ENCODE data around the gene DEDD2.
"Not testable (repeated sequence)": the region's sequence is repeated elsewhere in the genome, so short reads cannot be mapped to it uniquely, and the experiment has no call there.

Gene DEDD2, protein sequence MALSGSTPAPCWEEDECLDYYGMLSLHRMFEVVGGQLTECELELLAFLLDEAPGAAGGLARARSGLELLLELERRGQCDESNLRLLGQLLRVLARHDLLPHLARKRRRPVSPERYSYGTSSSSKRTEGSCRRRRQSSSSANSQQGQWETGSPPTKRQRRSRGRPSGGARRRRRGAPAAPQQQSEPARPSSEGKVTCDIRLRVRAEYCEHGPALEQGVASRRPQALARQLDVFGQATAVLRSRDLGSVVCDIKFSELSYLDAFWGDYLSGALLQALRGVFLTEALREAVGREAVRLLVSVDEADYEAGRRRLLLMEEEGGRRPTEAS

DNA sequence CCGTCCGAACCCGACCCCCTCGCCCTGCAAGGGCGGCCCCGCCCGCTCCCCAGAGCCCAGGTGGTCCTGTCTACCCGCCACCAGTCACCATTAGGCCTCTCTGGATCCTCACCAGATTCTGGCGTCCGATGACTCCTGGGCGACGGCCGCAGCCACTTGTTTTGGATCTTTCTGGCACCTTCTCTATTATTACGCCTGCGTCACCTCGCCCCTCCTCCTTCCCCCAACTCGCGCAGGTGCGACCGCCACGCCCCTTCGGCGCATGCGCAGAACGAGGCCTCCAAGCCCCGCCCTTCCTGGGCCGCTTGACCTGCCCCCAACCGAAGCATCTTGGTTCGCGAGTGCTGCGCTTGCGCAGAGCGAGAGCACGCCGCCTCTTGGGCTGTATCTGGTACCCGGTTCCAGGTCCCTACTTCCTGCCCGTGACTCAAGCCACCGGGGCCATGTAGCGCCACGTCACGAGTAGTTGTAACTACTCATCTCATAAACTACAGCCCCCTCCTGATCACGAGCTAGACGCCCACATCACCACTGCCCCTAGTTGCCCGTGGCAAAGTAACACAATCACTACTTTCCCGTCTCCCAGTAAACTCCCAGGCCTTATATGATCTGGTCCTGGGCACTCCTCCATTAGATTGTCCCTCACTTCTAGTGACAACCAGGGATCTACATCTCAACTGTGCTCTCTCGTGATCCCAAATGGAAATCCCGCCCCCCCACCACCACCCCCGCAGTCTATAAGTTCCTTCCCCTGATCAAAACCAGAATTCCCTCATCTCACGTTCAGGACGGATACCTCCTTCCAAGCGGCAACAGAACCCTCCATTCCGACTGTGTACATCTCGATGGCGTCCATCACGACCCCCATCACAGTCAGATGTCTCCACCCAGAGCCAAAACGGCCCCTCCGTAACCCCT, at the start of gene DEDD2:
Gene DEDD2 (minus strand): TSS at position 158 of the 918 bp plus-strand sequence. CDS start 670 bp downstream, outside the sequence.
- DNase-seq (ENCODE audit: low read depth in 2 of 2) = peak; percentile 99 to 100

DNA sequence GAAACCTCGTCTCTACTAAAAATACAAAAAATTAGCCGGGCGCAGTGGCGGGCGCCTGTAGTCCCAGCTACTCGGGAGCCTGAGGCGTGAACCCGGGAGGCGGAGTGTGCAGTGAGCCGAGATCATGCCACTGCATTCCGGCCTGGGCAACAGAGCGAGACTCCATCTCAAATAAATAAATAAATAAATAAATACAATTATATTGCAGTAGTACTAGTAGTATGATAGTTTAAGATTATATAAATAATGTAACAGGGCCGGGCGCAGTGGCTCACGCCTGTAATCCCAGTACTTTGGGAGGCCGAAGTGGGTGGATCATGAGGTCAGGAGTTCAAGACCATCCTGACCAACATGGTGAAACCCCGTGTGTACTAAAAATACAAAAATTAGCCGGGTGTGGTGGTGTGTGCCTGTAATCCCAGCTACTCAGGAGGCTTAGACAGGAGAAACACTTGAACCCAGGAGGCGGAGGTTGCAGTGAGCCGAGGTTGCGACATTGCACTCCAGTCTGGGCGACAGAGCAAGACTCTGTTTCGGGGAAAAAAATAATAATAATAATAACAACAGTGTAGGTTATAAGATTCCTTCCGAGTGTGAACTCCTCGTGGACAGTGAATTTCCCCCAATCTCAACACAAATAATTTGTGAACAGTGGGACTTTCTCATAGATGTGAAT, 49.6 kb upstream of the DEDD2 start:
- DNase-seq (ENCODE audit: low read depth in 2 of 2) = not testable (repeated sequence)

DNA sequence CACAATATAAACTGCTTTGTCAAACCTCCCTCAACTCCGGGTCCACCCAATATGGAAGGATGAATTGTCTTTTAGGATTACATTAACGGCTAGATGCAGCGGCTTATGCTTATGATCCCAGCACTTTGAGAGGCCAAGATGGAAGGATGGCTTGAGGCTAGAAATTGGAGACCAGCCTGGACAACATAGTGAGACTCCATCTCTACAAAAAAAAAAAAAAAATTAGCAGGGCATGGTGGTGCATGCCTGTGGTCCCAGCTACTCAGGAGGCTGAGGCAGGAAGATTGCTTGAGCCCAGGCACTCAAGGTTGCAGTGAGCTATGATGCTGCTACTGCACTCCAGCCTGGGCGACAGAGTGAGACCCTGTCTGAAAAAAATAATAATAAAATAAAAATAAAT, 48.6 kb upstream of the DEDD2 start:
- DNase-seq (ENCODE audit: low read depth in 2 of 2) = not testable (repeated sequence)

DNA sequence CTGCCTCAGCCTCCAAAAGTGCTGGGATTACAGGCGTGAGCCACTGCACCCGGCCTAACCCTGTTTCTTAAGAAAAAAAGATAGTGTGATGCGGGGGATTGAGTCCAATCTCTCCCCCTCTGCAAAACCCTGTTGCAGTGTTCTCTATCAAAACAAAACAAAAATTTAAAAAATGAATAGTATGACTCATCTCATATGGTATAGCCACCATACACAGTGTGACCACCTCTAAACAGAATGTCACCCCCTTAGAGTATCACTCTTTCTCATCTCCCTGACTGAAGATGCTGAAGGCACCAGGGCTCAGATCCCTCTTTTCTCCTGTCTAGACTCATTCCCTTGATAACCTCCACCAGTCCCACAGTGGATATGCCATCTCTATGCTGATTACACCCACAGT, 44.3 kb upstream of the DEDD2 start:
- no peak for DNase-seq (ENCODE audit: low read depth in 2 of 2)

DNA sequence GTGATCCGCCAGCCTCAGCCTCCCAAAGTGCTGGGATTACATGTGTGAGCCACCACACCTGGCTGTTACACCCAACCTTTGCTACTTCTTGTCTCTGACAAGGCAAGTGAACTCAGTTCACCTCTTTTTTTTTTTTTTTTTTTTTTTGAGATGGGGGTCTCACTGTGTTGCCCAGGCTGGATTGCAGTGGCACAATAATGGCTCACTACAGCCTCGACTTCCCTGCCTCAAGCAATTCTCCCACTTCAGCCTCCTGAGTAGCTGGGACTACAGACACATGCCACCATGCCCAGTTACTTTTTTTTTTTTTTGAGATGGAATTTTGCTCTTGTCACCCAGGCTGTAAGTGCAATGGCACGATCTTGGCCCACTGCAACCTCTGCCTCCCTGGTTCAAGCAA, 40.4 kb upstream of the DEDD2 start:
- DNase-seq (ENCODE audit: low read depth in 2 of 2) = not testable (repeated sequence)

DNA sequence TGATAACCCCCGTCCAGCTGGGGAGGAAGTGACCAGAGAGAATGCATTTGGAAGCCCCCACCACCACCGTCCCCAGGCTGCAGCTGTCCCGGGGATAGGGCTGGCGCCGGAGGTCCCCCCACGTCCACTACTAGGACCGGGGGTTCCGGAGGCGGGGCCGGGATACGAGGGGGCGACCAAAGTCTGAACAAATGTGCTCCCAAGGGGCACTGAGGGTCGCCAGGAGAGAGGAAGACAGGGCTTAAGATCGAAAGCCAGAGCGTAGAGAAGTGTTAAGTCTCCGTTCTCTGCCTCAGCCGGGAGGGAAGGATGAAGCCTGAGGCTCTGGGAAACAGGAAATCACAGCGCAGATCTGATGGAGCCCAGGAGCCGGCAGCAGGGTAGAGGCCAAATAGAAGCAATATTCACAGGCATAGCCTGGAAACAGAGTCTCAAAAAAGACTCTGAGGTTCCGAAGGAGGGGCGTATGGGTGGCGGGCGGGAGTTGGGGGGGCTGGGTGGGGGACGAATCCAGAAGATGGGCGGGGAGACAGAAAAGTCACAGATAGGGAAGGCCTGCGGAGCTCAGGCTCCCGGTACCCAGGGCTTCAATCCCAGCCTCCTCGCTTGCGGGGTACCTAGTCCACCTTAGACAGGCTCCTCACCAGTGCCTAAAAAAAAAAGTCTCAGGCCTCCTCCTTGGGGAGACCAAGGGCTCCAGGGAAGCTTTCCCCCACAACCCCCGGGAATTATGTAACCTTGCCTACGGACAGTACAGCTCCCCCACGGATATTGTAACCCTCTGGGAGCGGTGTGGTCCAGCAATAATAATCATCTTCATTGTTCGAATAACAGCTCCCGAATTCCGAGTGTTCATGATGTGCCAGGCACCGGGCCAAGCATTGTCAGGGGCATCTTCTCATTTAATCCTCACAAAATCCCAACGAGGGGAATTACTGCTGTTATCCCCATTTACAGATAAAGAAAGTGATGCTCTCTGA, 38.6 kb upstream of the DEDD2 start:
- DNase-seq (ENCODE audit: low read depth in 2 of 2) = no peak

DNA sequence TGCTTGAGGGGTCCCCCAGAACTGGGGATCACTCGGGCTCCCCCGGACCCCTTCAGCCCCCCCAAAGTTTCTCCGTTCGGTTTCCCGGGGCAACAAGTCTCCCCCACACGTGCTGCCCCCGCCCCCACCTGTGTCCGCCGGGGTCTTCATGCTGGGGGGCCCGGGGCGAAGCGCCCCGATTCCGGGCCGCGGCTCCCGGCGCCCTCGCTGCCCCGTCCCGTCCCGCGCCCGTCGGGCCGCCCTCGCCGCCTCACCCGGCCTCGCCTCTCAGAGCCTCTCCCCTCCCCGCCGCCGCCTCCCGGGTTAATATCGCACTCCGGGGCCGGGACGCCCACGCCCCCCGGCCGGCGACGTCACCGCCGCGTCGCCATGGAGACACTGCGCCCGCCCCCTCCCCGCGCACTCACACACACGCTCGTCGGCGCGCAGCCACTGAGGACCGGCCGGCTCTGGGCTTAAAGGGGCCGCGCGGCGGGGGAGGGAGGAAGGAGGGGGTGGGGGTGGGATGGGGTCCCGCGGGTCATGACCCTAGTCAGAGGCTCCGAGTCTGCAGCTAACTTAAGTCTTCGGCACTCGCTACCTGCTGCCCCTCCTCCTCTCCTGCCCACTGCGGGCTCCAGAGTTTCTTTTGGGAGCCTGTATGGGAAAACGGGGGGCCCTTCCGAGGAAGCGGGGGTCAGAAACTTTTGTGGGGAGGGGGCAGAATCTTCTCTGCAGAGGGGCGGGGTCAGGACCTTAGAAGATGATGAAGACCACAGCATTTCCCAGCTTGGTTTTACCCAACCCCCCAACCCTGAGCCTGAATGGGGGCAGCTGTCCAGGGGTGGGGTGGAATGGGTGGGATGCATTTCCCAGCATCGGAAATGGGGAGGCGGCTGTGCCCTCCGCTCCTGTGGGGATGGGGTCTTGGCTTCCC, 37.6 kb upstream of the DEDD2 start, which contains the start of gene ERF:
Gene ERF (minus strand): TSS at position 279 of the 916 bp plus-strand sequence. CDS start 129 bp downstream, at position 150.
- peak; percentile 91 for DNase-seq (ENCODE audit: low read depth in 2 of 2)

DNA sequence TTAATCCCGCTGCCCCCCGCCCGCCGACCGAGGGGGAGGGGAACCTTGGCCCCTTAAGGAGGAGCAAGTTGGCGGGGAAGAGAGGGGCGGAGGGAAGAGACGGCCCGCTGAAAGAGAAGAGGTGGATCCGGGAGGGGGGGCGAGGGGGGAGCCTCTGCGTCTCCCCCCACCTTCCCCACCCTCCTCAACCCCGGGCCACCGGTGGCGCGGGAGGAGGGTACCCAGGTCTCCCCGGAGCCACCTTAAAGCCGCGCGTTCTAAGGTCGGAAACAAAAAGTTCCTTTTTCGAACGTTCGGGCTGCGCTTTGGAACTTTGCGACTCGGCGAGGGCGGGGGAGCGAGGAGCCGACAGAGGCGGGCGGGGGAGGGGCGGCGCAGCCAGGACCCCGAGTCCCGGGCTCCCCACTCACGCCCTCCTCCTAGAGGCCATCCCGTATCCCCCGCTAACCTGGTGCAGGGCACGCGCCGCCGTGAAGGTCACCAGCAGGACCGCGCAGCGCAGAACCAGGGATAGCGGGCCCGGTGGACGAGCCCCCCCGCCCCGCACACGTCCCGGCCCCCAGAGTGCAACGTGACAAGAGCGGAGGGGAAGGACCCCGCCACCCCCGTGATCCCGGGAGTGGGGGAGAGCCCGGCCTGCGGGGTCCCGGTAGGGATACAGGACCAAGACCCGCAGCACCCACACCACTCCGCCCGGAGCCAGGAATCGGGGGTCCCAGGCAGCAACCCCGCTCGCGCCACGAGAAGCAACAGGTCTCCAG, 36.8 kb upstream of the DEDD2 start:
- DNase-seq (ENCODE audit: low read depth in 2 of 2) = peak; percentile 56 to 67

DNA sequence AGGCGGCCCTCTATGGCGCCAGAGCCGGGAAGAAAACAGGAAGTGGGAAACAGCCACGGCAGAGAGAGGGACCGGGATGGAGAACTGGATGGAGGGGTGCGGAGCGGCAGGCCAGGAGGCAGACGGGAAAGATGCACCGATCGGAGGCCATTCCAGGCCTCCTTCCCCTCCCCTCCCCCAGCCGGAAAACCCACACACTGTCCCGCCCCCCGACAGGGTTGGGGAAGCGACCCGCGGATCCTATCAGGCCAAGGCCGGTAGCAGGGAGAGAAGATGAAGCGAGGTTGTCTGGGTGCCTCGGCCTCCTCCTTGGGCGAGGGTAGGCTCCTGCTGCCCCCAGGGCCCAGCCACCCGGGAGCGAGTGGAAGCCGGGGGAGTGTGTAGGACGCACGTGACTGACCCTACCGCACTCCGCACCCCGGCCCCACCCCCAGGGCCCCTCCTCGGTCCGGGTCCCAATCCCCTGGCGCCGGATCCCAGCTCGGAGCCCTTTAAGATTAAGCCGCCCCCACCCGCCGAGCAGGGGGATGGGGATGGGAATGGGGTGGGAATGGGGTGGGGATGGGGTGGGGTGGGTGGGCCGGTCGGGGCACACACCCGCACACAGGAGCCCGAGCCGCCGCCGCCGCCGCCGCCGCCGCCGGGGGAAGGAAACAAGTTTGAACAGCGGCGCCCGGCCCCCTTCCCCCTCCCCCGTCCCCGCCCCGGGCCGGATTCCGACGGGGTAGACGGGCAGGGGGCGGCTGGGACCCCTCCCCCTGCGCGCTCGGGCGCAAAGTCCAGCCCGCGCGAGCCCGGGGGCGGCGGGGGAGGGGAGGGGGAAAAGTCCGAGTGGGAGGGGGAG, 36.0 kb upstream of the DEDD2 start:
- DNase-seq (ENCODE audit: low read depth in 2 of 2) = peak in 1 of 2 donors; percentile 23

DNA sequence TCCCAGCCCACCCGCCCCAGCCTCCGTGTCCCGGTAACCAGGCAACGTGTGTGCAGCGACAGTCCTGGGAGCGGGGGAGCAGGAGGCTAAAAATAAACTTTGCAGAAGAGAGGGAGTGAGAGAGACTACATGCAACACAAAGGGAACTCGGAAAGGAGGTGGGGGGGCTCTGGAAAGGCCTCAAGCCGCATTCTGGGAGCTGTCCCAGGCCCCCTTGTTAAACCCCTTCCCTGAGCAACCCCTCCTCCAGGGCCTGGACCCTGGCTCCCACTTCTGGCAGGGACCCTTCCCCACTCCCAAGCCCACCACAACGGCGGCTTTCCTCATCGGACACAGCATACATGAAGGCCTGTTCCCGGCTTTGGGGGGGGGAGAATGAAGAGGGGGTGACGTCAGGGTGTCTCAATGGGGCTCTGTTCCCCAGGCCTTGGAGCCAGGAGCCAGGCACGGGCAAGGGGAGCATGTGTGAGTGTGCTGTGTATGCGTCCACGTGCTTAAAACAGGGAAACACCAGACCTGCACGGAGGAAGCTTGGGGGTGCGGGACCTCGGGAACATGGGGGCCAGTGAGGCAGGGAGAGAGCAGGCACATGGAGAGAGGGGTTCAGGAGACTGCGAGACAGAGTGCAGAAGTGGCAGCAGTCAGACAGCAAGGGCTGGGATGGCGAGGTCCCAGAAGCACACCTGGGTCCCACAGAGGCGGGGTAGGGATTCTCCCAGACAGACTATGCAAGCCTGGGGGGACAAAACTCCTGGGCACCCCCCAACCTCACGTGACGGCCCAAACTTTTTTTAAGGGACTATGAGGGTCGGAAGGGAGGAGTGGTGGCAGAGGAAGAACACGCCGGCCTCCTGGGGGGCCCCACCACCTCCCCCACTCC, 35.1 kb upstream of the DEDD2 start:
- DNase-seq (ENCODE audit: low read depth in 2 of 2) = no peak

DNA sequence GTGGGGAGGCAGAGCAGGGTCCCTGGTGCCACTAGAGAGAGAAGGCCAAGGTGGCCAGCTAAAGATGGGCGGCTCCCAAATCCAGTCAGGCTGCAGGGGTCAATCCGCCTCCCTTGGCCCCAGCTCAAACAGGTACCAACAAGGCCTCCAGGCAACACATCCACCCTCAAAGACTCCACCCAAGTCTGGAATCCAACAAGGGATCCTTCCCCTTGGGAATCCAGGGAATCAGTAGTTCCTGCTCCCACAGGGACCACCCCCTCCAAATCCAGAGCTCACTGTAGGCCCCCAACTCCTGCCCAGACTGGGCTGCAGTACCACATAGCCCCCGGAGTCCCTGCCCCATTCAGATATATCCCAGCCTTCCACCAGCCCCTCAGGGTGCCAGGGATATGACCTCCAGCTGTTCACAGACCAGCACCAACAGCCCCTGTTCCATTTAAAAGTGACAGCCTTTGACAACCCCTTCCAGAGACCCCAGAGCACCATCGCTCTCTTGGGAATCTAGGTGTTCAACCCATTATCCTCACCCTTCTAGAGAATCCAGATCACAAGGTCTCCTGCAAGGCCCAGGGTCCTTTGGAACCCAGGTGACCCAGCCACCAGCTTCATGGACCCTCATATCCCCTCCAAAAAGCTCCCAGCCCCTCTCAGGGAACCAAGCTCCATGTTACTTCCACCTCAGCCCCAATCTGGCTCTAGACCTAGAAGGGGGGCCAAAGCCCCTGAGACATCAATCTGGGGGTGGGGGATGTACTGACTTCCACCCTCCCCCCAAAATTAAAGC, 34.3 kb upstream of the DEDD2 start:
- DNase-seq (ENCODE audit: low read depth in 2 of 2) = no peak

DNA sequence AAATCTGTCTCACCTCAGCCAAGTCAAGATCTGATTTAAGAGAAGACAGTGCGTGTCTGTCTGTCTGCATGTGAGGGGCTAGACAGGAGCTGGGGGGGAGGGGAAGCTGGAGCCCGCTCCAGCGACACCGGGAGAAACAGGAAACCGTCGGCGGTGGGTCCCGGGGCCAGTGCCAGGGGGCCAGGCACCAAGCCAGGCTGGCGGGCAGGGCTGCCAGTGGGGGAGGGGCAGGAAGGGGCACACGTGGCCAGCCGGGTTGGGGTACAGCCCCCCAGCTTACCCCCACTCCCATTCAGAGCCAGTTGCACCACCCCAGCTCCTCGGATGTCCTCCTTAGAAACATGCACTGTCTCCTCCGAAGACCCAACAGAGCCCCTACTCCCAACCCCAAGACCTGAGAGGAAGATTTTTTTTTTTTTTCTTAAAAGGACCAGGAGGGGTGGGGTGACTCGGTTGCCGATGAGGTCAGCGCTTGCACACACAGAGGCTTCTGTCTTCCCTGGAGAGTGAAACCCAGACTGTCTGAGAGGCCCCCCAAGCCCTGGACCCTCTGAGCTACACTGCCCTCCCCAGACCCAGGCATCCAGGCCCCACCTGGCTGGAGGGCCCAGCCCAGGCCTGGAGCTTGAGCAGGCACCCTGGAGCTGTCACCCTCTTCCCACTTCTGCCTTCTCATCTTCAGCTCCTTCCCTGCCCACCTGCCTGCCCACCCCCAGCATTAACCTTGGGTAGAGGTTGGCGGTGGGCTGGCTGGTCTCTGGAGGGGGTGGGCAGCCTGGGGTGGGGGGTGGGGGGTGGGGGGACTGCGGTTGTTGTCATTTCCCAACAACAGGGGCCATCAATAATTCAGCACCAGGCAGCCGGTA, 33.4 kb upstream of the DEDD2 start:
- DNase-seq (ENCODE audit: low read depth in 2 of 2) = no peak

DNA sequence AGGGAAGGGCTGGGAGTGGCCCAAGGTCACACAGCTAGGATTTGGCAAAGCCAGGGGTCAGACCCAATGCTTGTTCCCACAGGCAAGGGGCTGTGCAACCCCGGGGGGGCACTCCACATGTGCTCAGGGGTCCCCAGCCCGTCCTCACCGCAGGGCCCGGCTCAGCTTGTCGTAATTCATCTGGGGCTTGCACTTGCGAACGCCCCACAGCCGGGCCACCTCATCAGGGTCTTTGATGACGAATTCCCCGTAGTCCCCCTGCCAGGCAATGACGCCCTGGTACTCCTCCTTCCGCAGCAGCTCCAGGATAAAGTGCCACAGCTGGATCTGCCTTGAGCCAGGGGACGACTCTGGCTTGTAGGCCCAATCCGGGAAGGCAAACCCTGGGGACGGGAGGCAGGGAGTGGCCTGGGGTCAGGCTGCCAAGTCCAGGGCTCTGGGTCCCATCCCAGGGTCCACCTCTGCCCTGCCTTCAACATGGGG, 32.7 kb upstream of the DEDD2 start:
- DNase-seq (ENCODE audit: low read depth in 2 of 2) = no peak

DNA sequence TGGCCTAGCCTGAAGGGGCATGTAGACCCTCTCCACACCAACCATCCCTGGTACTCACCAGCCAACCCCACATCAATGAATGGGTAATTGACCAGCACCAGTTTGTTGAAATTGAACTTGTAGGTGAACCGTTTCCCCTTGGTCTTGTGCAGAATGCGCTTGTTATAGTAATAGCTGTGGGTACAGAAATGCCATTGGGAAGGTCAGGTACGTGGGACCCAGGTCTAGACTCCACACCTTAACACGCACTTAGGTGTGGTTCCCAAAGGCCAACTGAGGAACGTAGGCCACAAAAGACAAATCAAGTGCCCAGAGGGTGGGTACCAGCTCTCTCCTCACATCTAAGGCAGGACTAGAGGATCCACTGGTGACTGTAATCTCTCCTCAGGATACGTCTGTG, 32.3 kb upstream of the DEDD2 start:
- DNase-seq (ENCODE audit: low read depth in 2 of 2) = no peak

DNA sequence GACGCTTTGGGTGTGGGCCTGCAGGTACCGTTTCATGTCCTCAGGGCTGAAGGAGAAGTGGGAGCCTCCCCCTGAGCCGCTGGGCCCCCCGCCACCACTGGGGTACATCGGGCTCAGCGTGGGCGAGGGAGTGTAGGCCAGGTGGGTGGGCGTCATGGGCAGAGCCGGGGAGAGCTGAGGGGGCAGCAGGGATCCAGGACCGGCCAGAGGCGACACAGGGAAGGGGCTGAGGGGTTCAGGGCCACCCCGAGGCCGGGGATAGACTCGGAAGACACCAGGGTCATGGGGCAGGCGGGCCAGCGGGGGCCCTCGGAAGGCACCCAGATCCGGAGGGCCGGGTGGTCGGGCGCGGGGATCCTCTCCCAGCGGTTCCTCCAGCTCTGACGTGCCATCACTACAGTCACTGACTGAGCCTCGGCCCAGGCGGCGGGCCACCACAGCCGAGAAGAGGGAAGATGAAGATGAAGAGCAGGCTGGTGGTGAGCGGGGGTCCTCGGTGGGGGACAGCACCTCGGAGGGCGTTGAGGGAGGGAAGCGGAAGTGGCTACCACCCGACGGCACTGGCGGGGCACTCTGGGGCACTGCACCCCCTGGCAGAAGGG, 31.8 kb upstream of the DEDD2 start:
- no peak for DNase-seq (ENCODE audit: low read depth in 2 of 2)

Data from stimulated activated CD8-positive, alpha-beta memory T cell treated with anti-CD3 and anti-CD28 coated beads, Interleukin-2, amount 100 ng/mL, for 1 hour (primary cell).